Activated CD8-positive, alpha-beta memory T cell treated with anti-CD3 and anti-CD28 coated beads, Interleukin-2, amount 50 U/mL, for 24 hours (primary cell): Measurements from ENCODE around the gene INSC.

Experiments used
- DNase-seq: peaks from one replicate; pipeline ENCODE4 v3.0.0-alpha.2; 2020; ENCODE audit errors: extremely low read depth

Gene INSC

GRCh38 chr11:15288863-15289262, 174.1 kb downstream of the INSC start:
- DNase-seq: no peak

- DNase-seq: no peak
These were observed 175.0 kb downstream of the INSC start for GRCh38 chr11:15289723-15290122.

GRCh38 chr11:15291885-15292284, 177.2 kb downstream of the INSC start:
- DNase-seq: no peak

GRCh38 chr11:15293975-15294620, 179.4 kb downstream of the INSC start:
- DNase-seq: no peak

DNA sequence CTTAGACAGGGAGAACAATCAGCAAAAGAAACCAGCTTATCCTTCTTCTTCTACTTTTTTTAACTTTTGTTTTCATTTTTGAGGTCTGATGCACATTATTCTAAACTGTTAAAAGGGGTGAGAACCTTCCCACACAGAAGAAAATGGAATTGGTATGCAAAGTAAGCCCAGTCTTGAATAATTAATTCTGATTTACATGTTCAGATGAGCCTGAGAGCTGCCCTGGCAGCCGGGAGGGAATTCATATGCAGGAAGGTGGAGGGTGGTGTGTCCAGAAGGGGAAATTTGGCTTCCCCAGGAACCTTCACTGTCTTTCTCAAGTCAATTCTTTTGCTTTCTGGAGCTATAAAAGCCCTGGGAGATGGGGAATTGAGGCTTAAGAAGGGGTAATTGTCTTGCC, 181.0 kb downstream of the INSC start:
- no peak for DNase-seq
